H9 (cell line): ENCODE data around the gene SLC9A9. TPM values are rescaled to one million over a fixed set of nuclear protein-coding genes. Genes with fewer than 3 reads are reported as not detected.

Experiments used
- DNase-seq: peaks from one replicate; pipeline ENCODE4 v3.0.0-alpha.2; 2017
- H2AFZ ChIP-seq: one replicate; pipeline ENCODE4 v1.6.1; 2013; ENCODE audit warnings: mild to moderate bottlenecking, low read length, control low read depth, moderate library complexity
- H2AK5ac ChIP-seq: 2 replicates; pipeline ENCODE4 v1.6.1; 2013; ENCODE audit warnings: low read length, control low read depth, mixed read lengths; ENCODE audit not compliant: insufficient read length
- H2BK120ac ChIP-seq: one replicate; pipeline ENCODE4 v1.6.1; 2013; ENCODE audit warnings: low read depth, mild to moderate bottlenecking, low read length, control low read depth, inconsistent platforms; ENCODE audit not compliant: poor library complexity, severe bottlenecking
- H2BK12ac ChIP-seq: 2 replicates; pipeline ENCODE4 v1.6.1; 2013; ENCODE audit warnings: low read length, control low read depth, mixed read lengths, low read depth; ENCODE audit not compliant: insufficient read length
- H2BK15ac ChIP-seq: 2 replicates; pipeline ENCODE4 v1.6.1; 2013; ENCODE audit warnings: low read depth, low read length, control low read depth
- H2BK20ac ChIP-seq: one replicate; pipeline ENCODE4 v1.6.1; 2013; ENCODE audit warnings: low read depth, mild to moderate bottlenecking, low read length, control low read depth, inconsistent platforms; ENCODE audit not compliant: poor library complexity, severe bottlenecking
- H2BK5ac ChIP-seq: 2 replicates; pipeline ENCODE4 v1.6.1; 2013; ENCODE audit warnings: low read length, control low read depth, mixed read lengths; ENCODE audit not compliant: insufficient read length
- H3K14ac ChIP-seq: 2 replicates; pipeline ENCODE4 v1.6.1; 2013; ENCODE audit warnings: low read length, control low read depth; ENCODE audit not compliant: insufficient read depth
- H3K18ac ChIP-seq: 2 replicates; pipeline ENCODE4 v1.6.1; 2013; ENCODE audit warnings: low read depth, mild to moderate bottlenecking, mixed read lengths, low read length, control low read depth; ENCODE audit not compliant: insufficient read length
- H3K23ac ChIP-seq: 2 replicates; pipeline ENCODE4 v1.6.1; 2013; ENCODE audit warnings: low read length, control low read depth, mixed read lengths, low read depth; ENCODE audit not compliant: insufficient read length
- H3K23me2 ChIP-seq: 2 replicates; pipeline ENCODE4 v1.6.1; 2013; ENCODE audit warnings: low read depth, mild to moderate bottlenecking, mixed read lengths, low read length, control low read depth; ENCODE audit not compliant: insufficient read length, poor library complexity, severe bottlenecking
- H3K27ac ChIP-seq: 2 replicates; pipeline ENCODE4 v1.5.1; 2013; ENCODE audit warnings: low read length, control low read depth, mixed read lengths, low read depth; ENCODE audit not compliant: insufficient read length
- H3K27me3 ChIP-seq: 2 replicates; pipeline ENCODE4 v1.6.1; 2013; ENCODE audit warnings: low read length, control low read depth, inconsistent platforms; ENCODE audit not compliant: insufficient read depth
- H3K4ac ChIP-seq: 2 replicates; pipeline ENCODE4 v1.6.1; 2013; ENCODE audit warnings: low read depth, mild to moderate bottlenecking, control low read depth, inconsistent platforms, low read length, moderate library complexity
- H3K4me1 ChIP-seq: 2 replicates; pipeline ENCODE4 v1.6.1; 2013; ENCODE audit warnings: low read length, control low read depth, inconsistent platforms; ENCODE audit not compliant: insufficient read depth
- H3K4me2 ChIP-seq: 2 replicates; pipeline ENCODE4 v1.6.1; 2013; ENCODE audit warnings: low read length, control low read depth, mixed read lengths; ENCODE audit not compliant: insufficient read length, insufficient read depth
- H3K56ac ChIP-seq: 2 replicates; pipeline ENCODE4 v1.6.1; 2013; ENCODE audit warnings: low read depth, mild to moderate bottlenecking, mixed read lengths, low read length, control low read depth; ENCODE audit not compliant: insufficient read length
- H3K79me1 ChIP-seq: 2 replicates; pipeline ENCODE4 v1.6.1; 2013; ENCODE audit warnings: low read depth, mild to moderate bottlenecking, moderate library complexity, low read length, control low read depth, inconsistent platforms; ENCODE audit not compliant: insufficient read depth, poor library complexity, severe bottlenecking
- H3K79me2 ChIP-seq: 2 replicates; pipeline ENCODE4 v1.6.1; 2013; ENCODE audit warnings: low read length, control low read depth, inconsistent platforms; ENCODE audit not compliant: insufficient read depth
- H3K9ac ChIP-seq: 2 replicates; pipeline ENCODE4 v1.6.1; 2013; ENCODE audit warnings: low read length, control low read depth, mixed read lengths; ENCODE audit not compliant: insufficient read length; ENCODE audit errors: extremely low read depth
- H3K9me3 ChIP-seq: one replicate; pipeline ENCODE4 v1.6.1; 2013; ENCODE audit warnings: low read depth, low read length, inconsistent platforms; ENCODE audit not compliant: control insufficient read depth
- H3T11ph ChIP-seq: one replicate; pipeline ENCODE4 v1.6.1; 2013; ENCODE audit warnings: mild to moderate bottlenecking, low read length, control low read depth, inconsistent platforms
- H4K20me1 ChIP-seq: one replicate; pipeline ENCODE4 v1.6.1; 2013; ENCODE audit not compliant: control insufficient read depth, insufficient read length, insufficient read depth
- H4K5ac ChIP-seq: 2 replicates; pipeline ENCODE4 v1.6.1; 2013; ENCODE audit warnings: low read depth, mild to moderate bottlenecking, mixed read lengths, low read length, control low read depth; ENCODE audit not compliant: insufficient read length
- H4K8ac ChIP-seq: replicated peaks from 2 replicates; pipeline ENCODE4 v1.6.1; 2013; ENCODE audit warnings: low read length, control low read depth, mixed read lengths, low read depth; ENCODE audit not compliant: insufficient read length
- H4K91ac ChIP-seq: 2 replicates; pipeline ENCODE4 v1.6.1; 2013; ENCODE audit warnings: low read depth, mild to moderate bottlenecking, moderate library complexity, mixed read lengths, low read length, control low read depth; ENCODE audit not compliant: insufficient read length
- H3K27ac Mint-ChIP-seq, 3 experiments: 2 replicates in 2 of 3; 3 replicates in 1 of 3; pipeline ENCODE4 v1.8.0; 2020 to 2021; ENCODE audit warnings: mixed read lengths in 3 of 3, mild to moderate bottlenecking in 1 of 3, moderate library complexity in 1 of 3
- H3K27me3 Mint-ChIP-seq: 2 replicates; pipeline ENCODE4 v1.8.0; 2021; ENCODE audit warnings: low read depth, mild to moderate bottlenecking, moderate library complexity, mixed read lengths
- H3K36me3 Mint-ChIP-seq, 3 experiments: 2 replicates in 2 of 3; 3 replicates in 1 of 3; pipeline ENCODE4 v1.8.0; 2020 to 2021; ENCODE audit warnings: low read depth in 3 of 3, mixed read lengths in 3 of 3; ENCODE audit not compliant: insufficient read depth in 1 of 3
- H3K4me1 Mint-ChIP-seq, 2 experiments: 2 replicates each; pipeline ENCODE4 v1.8.0; 2020; ENCODE audit warnings: mixed read lengths in 2 of 2
- H3K4me3 Mint-ChIP-seq, 2 experiments: 2 replicates in 1 of 2; 3 replicates in 1 of 2; pipeline ENCODE4 v1.8.0; 2020 to 2021; ENCODE audit warnings: mild to moderate bottlenecking in 2 of 2, mixed read lengths in 2 of 2, moderate library complexity in 1 of 2
- H3K9me3 Mint-ChIP-seq, 2 experiments: 2 replicates in 1 of 2; 3 replicates in 1 of 2; pipeline ENCODE4 v1.8.0; 2020; ENCODE audit warnings: mild to moderate bottlenecking in 2 of 2, mixed read lengths in 2 of 2, moderate library complexity in 1 of 2
- WGBS: extraction: QIAGEN DNeasy Blood & Tissue Kit; methylation state at CpG from one replicate; pipeline ENCODE4 v1.1.7; 2013; ENCODE audit warnings: missing lambda C conversion rate, low lambda C conversion rate, mixed read lengths; ENCODE audit not compliant: insufficient read length; ENCODE audit errors: extremely low coverage; 5-methylcytosine and 5-hydroxymethylcytosine counted together
- total RNA-seq: library from RNA; stranded (reverse); gene quantifications from 2 replicates; pipeline ENCODE4 v1.2.1, GENCODE V29; 2021
- TF ChIP-seq, protein P1 (sequence below): fragments of 200-600 bp; sonication (generic); conservative IDR thresholded peaks from 3 replicates; pipeline ENCODE4 v1.8.0; 2021; ENCODE audit warnings: antibody characterized with exemption, mild to moderate bottlenecking

SLC9A9 gene
- total RNA-seq, 1 experiment from 2014 or later, result 0.35 TPM

DNA sequence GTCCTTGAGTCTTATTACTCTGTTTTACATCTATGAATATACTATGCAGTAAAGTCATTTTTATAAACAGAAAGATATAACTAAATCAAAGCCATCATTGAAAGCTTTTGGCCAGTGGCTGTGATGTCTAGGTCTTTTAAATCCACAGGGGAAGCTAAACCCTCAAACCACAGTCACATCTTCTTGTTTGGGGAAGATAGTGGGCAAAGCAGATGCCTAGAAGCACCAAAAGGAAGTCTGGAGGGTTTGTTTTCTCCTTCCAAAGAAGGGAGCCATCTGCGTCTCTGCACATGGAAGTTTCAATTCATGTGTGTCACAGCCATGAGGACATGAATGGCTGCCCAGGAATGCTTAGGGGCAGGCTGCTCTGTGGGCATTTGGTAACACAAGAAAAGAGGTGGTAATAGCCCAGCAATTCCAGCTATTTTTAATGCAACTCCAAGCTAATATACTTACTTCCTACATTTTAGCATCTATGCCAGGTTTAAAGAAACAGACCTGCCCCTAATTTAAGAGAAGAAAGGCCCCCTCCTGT lies 322.2 kb downstream of the SLC9A9 start:
- no peak overlapping the region for H3K9ac ChIP-seq
- no peaks in the 10 kb centered on the region for H3K9me3 ChIP-seq
- no peaks in the 10 kb centered on the region; a peak in 1 of 7 replicates for H3K36me3 Mint-ChIP-seq
- H4K5ac ChIP-seq, result no peak overlapping the region
- no peak overlapping the region for H3K27ac ChIP-seq
- no peak overlapping the region for H3K4me2 ChIP-seq
- no peak overlapping the region for H3T11ph ChIP-seq
- TF ChIP-seq, protein P1, sequence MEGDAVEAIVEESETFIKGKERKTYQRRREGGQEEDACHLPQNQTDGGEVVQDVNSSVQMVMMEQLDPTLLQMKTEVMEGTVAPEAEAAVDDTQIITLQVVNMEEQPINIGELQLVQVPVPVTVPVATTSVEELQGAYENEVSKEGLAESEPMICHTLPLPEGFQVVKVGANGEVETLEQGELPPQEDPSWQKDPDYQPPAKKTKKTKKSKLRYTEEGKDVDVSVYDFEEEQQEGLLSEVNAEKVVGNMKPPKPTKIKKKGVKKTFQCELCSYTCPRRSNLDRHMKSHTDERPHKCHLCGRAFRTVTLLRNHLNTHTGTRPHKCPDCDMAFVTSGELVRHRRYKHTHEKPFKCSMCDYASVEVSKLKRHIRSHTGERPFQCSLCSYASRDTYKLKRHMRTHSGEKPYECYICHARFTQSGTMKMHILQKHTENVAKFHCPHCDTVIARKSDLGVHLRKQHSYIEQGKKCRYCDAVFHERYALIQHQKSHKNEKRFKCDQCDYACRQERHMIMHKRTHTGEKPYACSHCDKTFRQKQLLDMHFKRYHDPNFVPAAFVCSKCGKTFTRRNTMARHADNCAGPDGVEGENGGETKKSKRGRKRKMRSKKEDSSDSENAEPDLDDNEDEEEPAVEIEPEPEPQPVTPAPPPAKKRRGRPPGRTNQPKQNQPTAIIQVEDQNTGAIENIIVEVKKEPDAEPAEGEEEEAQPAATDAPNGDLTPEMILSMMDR, result no peak
- no peaks in the 10 kb centered on the region for H3K23me2 ChIP-seq
- H2BK5ac ChIP-seq, result no peak overlapping the region
- no peaks in the 10 kb centered on the region for H3K27me3 Mint-ChIP-seq
- H3K4me1 Mint-ChIP-seq, result no peaks in the 10 kb centered on the region
- no peak overlapping the region for H2BK20ac ChIP-seq
- no peaks in the 10 kb centered on the region for H3K4me1 ChIP-seq
- H3K27me3 ChIP-seq, result no peaks in the 10 kb centered on the region
- no peak overlapping the region for H4K91ac ChIP-seq
- H3K18ac ChIP-seq, result no peak overlapping the region
- no peak overlapping the region for H2BK15ac ChIP-seq
- DNase-seq, result no peak
- no peak overlapping the region for H3K27ac Mint-ChIP-seq
- H4K20me1 ChIP-seq, result no peaks in the 10 kb centered on the region
- no peak overlapping the region for H3K4me3 Mint-ChIP-seq
- H2AFZ ChIP-seq, result no peak overlapping the region
- H3K9me3 Mint-ChIP-seq, result no peaks in the 10 kb centered on the region; a peak in 1 of 5 replicates
- no CpG with 5 or more reads among the region's 1 CpG for WGBS
- no peaks in the 10 kb centered on the region for H3K79me2 ChIP-seq
- no peaks in the 10 kb centered on the region for H3K79me1 ChIP-seq
- no peak overlapping the region for H3K4ac ChIP-seq
- H4K8ac ChIP-seq, result no peak overlapping the region
- H3K23ac ChIP-seq, result no peak overlapping the region
- H2AK5ac ChIP-seq, result no peak overlapping the region
- no peak overlapping the region for H3K56ac ChIP-seq
- no peak overlapping the region for H3K14ac ChIP-seq
- H2BK12ac ChIP-seq, result no peak overlapping the region
- H2BK120ac ChIP-seq, result no peak overlapping the region
